Gastrocnemius medialis (tissue), 4 donors: Measurements from ENCODE around the gene DCAF5.
A peak's percentile ranks its signal among the peaks of the same experiment; 100 is the strongest.

Experiments
- CTCF ChIP-seq, 5 experiments: fragments of 450-650 bp in 3 of 5; fragments of 200-600 bp in 2 of 5; sonication (generic) in 2 of 5; IDR thresholded peaks in 4 of 5; conservative IDR thresholded peaks in 1 of 5; 1 replicate in 4 of 5; 2 replicates in 1 of 5; pipeline ENCODE4 v1.5.1; 2016 to 2019; ENCODE audit warnings: antibody characterized with exemption in 5 of 5, mild to moderate bottlenecking in 3 of 5, moderate library complexity in 3 of 5
- POLR2A ChIP-seq, 2 donors: fragments of 450-650 bp; IDR thresholded peaks; one replicate each; pipeline ENCODE4 v1.6.1; 2017; ENCODE audit warnings: antibody characterized with exemption in 2 of 2, mild to moderate bottlenecking in 2 of 2, moderate library complexity in 2 of 2

- TF ChIP-seq CTCF (IDR thresholded peaks at IDR 0.05 in 4 of 5, conservative IDR thresholded peaks at IDR 0.05 in 1 of 5) (peak in 3 of 5 experiments; percentile 38 to 48 (median 45)), POLR2A (IDR thresholded peaks at IDR 0.05) (no peak)
Observed at GRCh38 chr14:69101331-69101826, 51.5 kb downstream of the DCAF5 start.
